Stimulated activated CD4-positive, alpha-beta T cell treated with anti-CD3 and anti-CD28 coated beads, Interleukin-1b, Interleukin-23, amount 100 ng/mL, for 48 hours (primary cell): ENCODE data around the gene KCNMA1.
"Not testable (repeated sequence)": the region's sequence is repeated elsewhere in the genome, so short reads cannot be mapped to it uniquely, and the experiment has no call there.

Source experiments
- DNase-seq: peaks from one replicate; pipeline ENCODE4 v3.0.0-alpha.2; 2020

Gene KCNMA1

DNA sequence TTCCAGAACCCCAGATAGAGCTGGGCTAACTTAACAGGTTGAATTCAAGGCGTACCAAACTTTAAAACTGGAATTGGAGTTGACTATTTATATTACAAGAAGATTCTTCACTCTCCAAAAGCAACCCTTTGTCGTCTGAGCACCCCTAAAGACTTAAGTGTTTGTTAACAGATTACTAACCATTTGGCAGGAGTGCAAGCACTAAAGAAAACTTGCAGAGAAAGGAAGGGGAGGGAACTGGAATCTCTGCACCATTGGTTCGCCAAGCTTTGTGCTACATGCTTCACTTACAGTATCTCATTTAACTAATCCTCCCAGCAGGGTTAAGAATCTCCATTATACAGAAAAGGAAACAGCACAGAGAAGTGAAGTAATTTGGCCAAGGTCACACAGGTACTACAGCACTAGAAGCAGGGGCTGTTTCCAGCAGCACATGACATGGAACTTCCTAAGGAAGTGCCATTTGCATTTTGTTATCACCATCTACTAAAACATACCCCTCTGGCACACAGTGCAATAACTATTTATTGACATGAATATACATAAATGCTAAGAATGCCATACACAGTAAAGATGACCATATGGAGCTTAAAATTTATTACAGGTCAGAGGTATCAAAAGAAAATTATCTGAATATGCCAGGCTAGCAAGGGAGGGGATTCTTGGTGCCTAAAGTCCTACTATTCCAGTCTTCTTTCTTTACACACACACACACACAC, 201.2 kb downstream of the KCNMA1 start:
- DNase-seq: no peak

DNA sequence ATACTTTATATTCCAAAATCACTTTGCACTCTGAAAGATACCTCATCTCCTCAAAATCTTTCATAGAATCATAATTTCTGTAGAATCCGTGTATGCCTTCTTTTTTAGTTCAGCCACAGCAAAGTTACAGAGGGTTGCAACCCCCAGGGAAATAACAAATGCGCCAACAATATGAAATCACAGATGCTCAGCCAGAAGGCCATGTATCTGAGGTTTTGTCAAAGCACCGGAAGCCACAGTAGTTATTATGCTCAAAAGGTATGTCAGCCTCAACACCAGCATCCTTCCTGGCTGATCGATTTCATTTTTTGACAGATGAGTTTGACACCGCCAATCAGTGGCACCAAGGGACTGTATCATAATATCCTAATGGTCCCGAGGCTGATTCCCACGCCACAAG, 204.1 kb downstream of the KCNMA1 start:
- no peak for DNase-seq

DNA sequence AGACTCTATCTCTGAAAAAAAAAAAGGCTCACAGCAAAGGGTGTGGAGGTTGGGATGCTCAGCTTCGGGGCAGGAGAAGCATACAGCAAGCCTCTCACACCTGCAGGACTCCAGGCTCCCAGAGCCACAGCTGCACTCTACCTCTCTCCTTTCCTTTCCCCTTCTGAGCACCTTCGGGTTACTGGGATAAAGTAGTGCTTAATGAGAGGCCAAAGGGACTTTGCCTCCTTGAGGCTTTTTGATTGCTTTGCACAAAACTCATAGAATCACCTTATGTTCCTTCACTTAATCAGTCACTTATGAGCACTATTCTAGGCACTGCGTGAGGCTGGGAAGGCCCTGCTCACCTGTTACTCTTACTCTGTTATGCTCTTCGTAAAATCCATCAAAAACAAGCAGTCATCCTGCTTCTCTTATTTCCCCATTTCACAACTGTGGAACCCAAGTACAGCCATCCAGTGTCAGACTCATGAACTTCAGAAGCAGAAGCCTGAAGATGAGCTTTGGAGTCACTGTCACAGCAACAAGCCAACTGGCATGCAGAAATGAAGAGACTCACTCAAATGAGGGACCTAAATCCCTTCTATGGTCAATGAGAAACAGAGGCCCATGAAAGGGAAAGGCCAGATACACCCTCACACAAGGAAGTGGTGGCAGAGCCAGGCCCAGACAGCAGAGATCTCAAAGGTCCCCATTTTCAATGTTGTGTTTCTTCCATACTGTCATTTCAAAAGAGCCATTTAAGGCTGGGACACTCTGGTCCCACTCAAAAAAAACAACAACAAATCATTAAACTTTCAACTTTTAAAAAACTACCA, 205.4 kb downstream of the KCNMA1 start:
- no peak for DNase-seq

DNA sequence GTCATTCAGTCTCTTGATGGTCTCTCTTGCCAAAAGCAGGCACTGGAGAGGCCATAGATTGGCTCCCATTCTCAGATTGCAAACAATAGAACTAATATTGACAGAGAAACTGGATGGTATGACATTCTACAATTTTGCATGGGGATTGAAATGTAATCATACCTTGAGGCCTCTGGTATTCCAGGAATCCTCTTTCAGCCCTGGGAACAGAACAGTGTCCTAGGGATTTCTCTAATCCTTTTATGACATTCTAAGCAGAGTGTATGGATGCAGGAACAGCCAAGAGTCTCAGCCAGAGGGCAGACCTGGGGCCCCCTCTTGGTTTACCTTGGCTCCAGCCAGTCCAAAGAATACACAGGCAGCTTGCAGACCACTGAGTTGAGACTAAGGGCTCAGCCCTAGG, 206.4 kb downstream of the KCNMA1 start:
- DNase-seq: no peak

DNA sequence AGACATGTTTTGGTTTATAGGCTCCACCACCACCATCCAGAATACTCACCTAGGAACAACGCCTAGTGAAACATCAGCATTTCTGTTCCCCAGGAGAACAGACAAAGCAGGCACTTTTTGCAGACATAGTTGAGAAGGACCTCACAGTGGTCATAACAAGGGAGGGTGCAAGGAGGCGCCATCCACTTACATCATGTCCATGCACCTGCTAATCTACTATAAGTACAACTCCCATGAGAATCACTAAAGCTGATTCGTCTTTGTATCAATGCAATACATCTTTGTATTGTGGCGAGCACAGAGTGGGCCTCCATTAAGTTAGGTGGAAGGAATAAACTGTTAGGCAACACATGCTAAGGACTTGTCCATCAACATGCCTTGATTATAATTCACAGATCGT, 207.1 kb downstream of the KCNMA1 start:
- no peak for DNase-seq

DNA sequence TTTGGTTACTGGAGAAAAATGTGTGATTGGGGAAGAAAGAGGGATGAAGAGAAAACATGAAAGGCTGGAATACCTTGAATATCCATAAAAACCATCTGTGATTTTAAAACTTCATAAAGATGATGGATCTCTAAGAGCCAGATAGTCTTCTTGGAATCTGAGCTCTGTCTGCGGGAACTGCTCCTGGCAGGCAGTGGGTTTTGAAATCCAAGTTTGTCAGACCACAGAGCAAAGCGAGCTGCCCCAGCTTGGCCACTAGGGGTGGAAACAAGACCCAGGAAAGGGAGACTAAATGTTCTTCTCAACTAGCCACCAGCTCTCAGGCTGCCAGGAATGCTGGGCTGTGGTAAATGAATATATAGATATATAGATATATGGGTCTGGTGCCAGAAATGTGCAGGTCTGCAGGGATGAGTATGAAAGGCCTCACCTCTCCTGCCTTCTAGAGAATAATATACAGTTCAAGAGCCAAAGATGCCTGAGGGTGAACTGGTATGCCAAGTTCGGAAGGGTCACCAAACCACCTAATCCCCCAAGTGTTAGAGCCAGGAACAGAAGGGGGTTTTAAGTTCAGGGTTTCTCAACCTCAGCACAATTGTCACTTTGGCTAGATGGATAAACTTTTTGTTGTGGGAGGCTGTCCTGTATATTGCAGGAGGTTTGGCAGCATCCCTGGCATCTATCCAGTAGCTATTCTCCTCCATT, 208.8 kb downstream of the KCNMA1 start:
- DNase-seq: no peak

DNA sequence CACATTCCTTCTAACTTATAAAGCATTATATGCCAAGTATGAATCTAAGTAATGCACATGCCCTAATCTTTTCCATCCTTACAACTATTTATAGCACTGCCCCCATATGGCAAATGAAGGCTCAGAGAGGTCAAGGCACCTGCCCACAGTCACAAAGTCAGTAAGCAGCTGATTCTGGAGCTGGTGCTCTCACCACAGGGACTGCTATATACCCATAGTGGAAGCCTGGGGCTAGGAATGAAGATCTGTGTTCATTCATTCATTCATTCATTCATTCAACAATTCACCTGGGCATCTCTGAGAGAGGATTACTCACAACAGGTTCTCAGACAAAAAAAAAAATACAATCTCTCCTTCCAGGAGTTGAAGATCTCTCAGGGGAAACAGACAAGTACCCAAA, 213.4 kb downstream of the KCNMA1 start:
- no peak for DNase-seq

DNA sequence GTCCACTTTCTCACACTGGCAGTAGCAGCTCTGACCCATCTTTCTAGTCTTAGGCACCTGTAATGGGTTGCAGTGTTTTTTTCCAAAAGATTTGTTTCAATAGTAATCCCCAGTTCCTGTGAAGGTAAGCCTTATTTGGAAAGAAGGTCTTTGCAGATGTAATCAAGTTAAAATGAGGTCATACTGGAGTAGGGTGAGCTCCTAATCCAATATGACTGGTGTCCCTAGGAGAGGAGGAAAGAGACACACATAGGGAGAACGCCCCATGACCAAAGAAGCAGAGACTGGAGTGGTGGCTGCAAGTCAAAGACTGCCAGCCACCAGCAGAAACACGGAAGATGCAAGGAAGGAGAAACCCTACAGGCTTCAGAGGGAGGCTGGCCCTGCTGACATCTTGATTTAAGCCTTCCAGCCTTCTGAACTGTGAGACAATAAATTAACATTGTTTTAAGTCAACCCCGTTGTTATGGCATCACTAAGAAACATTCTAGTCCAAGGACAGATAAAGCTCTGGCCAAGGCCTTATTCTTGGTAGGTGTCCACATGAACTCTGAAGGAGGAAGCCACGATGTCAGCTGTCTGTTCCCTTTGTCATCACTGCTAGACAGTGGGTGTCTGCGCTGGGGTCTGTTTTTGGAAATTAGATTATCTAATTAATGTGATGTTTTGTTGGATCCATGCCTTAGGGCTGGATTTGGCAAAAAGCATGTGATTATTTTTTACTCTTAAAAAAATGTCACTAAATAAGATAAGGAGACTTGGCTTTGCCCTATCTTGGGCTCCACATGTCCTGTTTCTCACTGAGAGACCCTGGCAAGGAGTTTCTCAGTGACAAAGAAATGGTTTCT, 214.9 kb downstream of the KCNMA1 start:
- DNase-seq: no peak

DNA sequence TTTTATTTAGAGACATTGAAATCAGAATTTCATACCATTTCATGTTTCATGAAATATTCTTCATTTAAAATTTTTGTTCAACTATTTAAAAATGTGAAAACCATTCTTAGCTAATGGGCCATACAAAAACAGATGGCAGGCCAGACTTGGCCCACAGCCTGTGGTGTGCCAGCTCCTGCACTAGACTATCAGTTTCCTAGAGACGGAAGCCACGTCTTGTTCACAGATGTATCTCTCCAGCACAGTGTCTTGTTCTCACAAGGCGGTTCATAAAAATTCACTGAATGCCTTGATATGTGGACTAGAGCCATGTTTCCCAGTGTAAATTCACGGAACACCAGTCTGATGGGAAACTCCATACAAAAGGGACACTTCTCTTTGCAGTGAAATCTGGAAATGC, 216.0 kb downstream of the KCNMA1 start:
- DNase-seq: no peak

DNA sequence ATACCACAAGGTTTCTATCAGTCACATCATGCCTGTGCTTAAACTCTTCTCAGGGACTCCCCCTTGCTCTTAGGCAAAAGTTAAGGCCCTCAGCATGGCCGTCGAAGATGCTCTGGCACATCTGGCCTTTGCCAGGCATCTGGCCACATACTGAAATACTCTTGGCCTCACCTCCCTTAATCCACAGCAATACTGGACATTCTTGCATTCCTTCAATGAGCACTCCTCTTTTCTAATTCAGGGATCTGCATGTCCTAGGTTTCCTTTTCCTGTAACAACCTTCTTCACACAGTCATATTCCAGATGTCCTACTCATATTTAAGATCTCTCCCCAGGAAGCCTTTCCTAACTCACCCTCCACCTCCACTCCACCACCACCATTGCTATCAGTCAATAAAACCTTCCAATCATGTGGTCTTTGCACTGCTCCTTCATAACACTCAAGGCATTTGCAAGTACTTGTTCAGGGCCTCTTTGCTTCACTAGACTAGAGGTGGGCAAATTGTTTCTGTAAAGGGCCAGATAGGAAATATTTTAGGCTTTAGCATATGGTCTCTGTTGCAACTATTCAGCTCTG, 216.6 kb downstream of the KCNMA1 start:
- DNase-seq: no peak

DNA sequence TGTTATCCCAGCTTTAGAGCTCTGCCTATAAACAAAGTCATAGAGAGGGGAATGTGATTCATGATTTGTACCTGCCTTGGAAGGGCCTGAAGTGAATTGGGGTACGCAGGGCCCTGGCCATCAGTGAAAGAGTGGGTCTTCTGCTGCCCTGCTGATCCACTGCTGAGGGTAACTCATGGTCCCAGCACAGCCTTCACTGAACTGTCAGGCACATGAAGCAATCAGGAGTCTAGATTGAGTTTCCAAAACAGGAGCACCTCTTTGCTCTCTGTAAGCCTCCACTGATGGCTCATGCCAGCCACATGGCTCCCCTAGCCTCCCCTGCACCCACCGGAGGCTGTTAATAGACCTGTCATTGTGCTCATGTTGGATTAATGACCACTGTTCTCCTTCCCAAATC, 217.6 kb downstream of the KCNMA1 start:
- no peak for DNase-seq

DNA sequence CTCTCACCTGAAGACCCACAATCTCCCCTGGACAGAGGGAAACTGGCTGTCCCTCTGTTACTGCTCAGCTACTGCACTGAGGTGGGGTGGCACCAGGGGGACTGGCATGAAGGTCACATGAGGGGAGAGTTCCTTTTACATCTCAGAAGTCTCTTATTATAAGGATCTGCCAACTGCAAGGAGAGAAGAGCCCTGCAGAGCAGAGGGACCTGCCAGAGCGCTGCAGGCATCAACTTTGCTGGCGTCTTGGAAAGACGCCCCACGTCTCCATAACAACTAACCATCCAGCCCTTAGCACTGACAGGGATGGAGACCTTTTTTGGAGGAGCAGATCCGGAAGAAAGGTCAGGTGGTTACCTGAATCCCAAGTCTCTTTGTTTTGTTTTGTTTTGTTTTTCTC, 218.6 kb downstream of the KCNMA1 start:
- DNase-seq: no peak

DNA sequence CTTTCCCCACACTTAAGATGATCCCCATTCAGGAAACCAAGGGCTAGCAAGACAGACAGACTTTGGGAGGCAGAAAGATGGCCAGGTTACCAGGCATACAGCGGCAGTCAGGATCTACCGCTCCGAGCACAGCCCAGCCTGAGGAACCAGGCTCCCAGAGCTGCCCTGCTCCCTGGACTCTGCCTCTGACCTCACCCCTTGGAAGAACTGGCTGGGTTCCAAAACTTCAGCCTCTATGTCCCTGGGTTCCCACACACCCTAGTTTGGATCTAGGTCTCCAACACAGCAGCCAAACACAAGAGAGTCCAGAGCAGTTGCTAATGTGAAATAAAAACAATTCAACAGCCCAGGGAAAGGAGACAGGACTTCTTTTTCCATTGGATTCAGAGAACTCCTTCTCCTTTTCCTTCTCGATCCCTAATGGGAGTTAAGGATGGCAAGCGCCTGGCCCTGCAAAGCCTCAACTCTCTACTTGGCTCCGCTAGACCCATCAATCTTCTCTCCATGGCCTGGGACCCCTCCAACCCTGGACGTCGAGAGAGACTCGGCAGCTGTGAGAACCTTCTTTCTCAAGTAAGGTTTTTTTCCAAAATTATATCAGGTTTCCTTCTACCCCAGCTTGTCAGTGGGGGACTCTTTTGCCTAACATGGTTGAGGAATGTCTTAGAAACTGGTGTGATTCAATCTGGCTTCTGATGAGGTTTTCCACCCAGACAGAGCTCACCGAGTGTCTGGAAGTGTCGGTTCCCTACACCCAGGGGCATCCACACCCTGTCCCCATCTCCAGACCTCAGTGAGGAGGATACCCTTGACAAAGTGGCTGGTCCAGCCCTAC, 219.6 kb downstream of the KCNMA1 start:
- DNase-seq: no peak

DNA sequence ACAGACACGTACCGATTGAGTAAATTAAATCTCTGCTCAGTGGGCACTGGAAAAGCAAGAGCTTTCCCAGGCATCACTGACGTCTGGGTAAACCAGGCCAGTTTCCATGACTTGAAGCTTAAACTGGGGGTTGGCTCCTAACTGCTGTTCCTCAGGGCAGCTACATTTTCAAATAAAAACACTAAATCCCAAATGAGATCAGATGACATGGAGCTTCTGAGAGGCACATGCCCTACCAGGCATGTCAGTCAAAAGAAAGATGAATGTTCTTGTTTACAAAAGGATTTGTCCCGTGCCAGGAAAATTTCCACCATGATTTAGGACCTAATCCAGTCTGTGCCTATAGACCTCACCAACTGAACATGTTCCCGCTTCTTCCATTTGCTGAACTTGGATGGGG, 220.2 kb downstream of the KCNMA1 start:
- DNase-seq: no peak

DNA sequence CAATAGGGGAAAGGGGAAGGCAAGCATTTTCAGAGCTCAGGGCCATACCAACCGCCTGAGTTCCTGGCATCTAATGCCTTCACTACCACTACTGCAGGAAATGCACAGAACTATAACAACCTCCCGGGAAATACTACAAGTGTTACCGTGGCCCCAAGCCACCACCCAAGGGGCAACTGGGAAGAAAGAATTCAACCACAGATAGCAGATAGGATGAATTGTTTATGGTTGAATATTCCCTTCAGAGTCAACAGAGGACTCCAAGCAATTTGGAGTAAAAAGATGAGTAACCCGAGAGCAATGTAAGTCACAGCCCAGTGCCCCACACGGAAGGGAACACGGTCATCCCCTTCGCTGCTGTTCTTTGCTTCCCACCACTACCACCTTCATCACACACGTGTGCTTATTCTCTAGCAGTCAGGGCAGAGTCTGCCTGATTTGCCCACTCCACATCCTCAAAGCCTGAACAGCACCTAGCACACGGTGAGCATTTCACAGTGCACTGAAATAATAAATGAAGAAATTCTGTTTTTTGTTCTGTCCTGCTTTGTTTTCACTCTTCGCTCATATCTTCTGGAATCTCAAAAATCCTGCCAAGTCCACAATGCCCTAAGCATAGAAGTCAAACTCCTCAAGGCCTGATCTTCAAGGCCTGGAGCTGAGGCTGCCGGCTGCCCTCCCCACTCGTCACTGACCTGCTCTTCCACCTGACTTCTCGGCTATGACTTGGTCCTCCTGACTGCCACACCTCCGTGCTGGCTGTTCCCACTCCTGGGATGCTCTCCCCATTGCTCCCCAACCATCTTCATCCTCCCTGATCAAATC, 221.1 kb downstream of the KCNMA1 start:
- no peak for DNase-seq

DNA sequence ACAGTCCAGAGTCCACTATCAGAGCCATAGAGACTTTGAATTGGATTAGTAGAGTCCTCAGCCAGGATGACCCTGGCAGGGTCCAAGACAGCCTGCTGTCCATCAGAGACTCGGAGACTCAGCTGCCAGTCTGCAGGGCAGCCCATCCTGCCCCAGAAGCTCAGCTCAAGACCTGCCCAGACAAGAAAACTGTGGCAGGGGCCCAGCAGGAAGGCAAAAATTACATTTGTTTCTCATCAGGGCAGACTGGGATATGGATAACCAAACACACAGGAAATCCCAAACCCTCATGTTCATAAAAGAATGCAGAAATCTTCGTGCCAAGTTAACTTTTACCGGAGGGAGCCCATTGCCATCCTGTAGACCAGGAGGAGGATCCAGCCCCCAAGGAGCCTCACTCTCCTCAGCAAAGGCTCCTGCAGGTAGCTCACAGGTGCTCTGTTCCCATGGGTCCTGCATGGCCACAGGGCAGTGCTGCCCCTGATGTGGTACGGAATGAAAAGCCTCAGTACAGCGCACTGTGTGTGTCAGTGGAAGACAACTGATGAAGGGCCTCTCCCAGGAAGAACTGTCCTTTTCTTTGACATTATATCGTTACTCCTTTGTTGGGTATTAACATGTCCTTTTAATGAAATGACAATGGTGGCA, 222.2 kb downstream of the KCNMA1 start:
- DNase-seq: no peak

DNA sequence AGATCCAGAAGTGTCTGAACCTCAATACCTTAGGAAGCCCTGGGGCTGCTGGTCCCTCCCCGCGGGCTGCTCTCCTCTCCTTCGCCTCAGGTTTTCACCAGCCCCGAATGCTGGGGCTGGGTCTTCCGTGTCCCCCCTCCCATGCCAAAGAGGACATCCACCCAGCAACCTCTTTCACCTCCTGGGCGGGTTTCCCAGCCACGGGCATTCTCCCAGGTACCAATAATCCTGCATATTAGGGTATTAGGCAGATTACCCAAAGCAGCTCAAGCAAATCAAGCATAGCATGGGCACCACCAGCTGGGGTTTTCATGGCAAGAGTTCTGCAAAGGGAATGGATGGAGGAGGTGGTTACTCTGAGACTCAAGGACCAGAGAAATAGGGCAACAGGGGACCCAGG, 224.4 kb downstream of the KCNMA1 start:
- no peak for DNase-seq

DNA sequence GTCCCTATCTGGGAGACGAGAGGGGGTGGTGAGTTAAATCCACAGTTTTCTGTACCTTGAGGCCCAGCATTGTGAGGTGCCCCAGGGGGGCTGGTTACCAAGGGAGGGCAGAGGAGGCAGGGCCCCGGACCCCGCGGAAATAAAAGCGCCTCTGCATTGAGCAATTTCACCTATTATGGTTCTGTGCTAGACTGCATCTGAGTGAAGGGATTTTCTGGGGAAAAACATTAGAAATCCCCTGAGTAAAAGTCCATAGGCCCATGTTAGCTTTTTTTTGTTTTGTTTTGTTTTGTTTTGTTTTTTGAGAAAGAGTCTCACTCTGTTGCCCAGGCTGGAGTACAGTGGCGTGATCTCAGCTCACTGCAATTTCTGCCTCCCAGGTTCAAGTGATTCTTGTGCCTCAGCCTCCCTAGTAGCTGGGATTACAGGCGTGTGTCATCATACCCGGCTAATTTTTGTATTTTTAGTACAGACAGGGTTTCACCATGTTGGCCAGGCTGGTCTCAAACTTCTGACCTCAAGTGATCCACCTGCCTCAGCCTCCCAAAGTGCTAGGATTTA, 225.0 kb downstream of the KCNMA1 start:
- not testable (repeated sequence) for DNase-seq

DNA sequence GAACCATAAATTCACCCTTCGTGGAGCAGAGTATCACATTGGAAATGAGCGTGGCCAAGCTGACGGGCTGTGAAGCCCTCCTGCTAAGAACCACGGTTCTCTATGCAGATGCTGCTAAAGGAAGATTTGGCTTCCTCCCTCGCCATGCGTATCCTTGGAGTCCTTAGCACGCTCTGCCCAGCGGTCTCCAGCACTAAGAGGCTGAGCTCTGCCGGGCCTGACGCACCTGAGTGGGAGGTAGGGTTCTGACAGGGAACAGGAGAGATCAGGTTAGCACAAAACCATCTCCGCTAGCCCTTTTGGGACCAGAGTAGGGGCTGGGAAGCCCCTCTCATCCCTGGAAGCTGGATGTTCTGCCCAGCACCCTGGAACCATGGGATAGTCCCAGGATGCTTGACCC, 225.8 kb downstream of the KCNMA1 start:
- no peak for DNase-seq

DNA sequence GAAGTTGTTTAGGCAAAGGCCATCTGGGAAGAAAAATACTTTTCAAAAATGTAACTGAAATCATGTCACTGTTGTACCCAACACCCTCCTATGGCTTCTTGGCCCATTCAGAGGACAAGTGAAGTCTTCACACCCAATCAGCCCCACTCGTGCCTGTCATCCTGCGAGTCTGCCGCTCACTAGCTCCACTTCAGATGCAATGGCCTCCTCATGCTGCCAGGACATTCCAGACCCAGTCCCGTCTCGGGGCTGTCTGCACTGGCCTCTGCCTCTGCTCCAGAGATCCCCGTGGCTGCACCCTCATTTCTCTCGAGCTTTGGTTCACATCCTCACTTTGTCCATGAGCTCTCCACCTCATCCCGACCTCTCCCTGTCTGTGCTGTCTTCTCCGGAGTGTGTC, 227.1 kb downstream of the KCNMA1 start:
- no peak for DNase-seq
